SK-MEL-5 (cell line): ENCODE results near the gene SLC38A9. TPM values are rescaled to one million over a fixed set of nuclear protein-coding genes. Genes with fewer than 3 reads are reported as not detected.
"Not testable (repeated sequence)": the region's sequence is repeated elsewhere in the genome, so short reads cannot be mapped to it uniquely, and the experiment has no call there.

Experiments used
- DNase-seq: peaks from one replicate; pipeline ENCODE4 v3.0.0-alpha.2; 2016; ENCODE audit warnings: low read depth, low spot score
- in situ Hi-C: cut with HindIII; loops from 2 replicates; pipeline ENCODE4 v1.10.0; 2016; ENCODE audit warnings: low sequenced_read_pairs, high pct_unique_total_duplicates, low pct_unique_long_range_greater_than_20kb
- total RNA-seq: library from RNA; depleted of rRNA; stranded (reverse); fragments of >200 nt; shearing (Covaris generic); gene quantifications from 2 replicates; pipeline ENCODE4 v1.2.3, GENCODE V29; 2014

SLC38A9 gene
- total RNA-seq, 1 experiment from 2014 or later: 44.0 TPM

DNA sequence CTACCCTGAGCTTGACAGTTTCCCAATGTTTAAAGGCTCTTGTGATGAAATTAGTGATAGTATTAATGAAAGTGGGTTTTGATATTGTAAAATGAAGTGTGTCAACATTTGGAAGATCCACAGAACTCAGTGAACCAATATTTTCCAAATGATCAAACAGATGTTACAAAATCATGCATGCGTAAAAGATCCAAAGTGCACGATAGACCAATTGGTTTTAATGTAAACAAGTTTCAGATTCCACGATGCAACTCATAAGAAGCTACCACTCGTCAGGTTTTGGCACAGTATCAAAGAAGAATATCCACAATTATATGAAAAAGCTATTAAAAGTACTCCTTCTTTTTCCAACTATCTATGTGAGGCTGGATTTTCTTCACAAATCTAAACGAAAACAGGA is 82.3 kb downstream of the SLC38A9 start:
- in situ Hi-C loops: no loop called here
- no peak for DNase-seq

DNA sequence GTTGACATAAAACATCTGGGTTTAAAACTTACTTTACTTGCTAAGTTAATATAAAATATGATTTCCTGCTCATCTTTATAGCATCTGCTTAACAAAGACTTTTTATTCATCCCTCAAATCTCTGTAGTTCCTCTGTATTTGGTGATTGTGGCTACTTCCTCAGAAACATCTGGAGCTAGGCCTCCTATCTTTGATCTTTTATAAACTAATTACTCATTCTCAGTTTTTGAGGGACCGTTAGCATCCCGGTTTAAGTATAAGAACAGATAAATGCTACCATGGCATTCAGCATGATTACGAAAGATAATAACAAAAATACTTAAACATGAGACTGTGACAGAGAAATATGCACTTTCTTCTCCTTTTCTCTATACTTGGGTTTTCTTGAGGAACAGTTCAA is 85.3 kb downstream of the SLC38A9 start:
- in situ Hi-C loops: no loop called here
- no peak for DNase-seq

DNA sequence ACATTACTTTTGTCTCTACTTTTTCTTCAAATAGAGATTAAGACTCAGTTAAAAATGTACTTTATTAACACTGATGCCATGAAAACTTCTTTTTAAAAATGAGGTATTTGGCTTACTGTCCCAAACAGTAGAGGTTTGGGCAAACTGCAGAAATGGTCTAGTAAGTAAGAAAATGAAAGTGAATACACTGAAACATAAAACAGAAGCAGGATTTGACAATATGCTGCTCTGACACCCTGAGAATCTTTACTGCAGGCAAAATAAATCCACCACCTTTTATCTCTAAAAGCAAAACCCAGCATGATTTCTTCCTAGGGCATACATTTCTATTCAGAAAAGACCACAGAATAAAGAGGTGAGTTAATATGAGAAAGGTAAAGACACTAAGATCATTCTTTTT is 86.2 kb downstream of the SLC38A9 start:
- in situ Hi-C loops: no loop called here
- no peak for DNase-seq

DNA sequence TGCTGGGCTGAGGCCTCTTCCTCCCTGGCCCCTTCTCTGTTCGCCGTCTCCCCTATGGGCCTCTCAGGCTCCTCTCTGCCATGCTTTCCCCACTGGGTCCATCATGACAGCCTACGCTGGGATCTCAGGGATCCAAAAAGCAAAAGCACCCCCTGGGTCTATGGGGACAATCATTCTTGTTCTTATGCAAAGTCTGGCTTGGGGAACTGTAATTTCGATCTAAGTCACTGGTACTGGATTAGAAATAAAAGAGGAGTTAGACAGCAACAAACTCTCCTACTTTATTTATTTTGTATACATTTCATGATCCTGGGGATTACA is 86.6 kb downstream of the SLC38A9 start:
- DNase-seq: no peak

DNA sequence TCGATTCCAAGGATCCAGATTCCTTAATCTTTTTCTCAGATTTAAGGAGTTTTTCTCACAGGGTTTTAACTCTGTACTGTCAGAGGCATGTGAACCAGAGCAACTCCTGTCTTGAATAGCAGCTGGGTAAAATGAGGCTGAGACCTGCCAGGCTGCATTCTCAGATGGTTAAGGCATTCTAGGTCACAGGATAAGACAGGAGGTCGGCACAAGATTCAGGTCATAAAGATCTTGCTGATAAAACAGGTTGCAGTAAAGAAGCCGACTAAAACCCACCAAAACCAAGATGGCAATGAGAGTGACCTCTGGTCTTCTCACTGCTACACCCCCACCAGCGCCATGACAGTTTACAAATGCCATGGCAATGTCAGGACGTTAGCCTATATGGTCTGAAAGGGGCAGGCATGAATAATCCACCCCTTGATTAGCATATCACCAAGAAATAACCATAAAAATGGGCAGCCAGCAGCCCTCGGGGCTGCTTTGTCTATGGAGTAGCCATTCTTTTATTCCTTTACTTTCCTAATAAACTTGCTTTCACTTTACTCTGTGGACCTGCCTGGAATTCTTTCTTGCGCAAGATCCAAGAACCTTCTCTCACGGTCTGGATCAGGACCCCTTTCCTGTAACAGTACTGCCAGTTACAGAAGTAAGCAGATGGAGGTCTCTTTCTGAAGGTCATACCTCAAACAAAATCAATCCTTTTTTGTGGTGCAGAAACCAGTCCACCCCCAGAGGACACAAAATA is 87.1 kb downstream of the SLC38A9 start:
- in situ Hi-C loops: no loop called here

More for the DNA sequence above, 86.6 kb downstream of the SLC38A9 start:
- in situ Hi-C loops: no loop called here

DNA sequence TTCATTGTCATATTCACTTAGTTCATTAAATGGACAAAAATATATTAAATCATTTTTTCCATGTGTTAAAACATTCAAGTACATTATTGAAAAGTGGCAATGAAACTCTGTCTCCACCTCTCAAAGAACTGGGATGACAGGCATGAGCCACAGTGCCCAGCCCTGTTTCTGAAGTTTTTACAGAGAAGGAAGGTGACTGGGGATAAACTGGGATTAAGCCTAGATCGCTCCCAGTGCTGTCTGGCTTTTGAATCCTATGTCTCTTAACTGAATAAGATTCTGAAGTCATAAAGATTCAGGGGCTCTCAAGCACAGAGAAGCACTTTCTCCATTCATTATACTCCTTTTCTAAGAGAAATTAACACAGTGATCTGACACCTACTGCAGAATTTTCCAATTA is 88.3 kb downstream of the SLC38A9 start:
- in situ Hi-C loops: no loop called here
- DNase-seq: no peak

More for the DNA sequence above, 87.1 kb downstream of the SLC38A9 start:
- DNase-seq: no peak

DNA sequence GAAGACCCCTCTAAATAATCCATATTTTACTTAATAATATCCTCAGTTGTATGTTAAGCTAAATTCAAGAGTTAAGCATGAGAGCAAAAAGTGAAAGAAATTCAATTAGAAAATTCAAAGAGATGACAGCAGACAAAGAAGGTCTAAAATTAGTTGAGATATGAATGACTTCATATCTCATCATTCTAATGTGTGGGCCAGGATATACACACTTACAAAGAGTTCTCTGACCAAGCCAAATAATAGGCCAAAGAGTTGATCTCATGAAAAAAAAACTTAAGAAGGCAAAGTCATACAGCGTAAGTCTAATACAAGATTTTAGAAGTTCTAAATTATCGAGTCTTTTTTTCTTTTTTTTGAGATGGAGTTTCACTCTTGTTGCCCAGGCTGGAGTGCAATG is 89.7 kb downstream of the SLC38A9 start:
- in situ Hi-C loops: no loop called here
- DNase-seq: no peak

DNA sequence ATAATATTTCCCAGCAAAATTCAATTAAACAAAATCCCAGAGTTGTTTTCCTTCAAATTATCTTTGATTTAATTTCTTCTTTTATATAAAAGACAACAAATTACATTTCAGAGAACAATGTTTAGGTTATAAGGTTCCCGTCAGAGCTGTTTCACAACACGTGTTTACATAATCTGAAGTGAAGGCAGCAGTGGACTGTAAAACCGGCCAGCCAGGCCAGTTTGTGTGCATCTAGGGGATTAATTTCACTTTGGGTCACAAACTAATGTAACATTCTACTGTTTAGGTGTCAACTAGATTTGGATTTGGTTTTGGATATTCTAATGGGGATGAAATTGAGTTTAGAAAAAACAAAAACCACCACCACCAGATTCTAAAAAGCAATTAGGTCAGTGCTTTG is 90.9 kb downstream of the SLC38A9 start:
- no peak for DNase-seq
- in situ Hi-C loops: no loop called here

DNA sequence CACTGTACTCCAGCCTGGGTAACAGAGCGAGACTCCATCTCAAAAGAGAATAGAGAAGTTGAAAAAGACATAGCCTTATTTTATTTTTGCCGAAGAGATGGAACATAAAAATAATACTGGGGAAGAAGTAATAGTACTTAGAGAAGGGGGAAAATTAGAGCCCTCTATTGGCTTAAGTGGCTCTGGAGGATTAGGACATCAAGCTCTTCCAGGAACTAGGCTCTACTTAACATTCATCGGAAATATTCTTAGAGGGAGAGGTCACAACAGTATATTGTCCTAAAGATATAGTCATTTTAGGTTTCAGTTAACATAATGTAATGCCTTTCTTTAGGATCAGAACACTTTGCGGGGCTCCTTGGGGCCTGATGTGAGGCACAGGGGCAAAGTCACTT is 91.4 kb downstream of the SLC38A9 start:
- no peak for DNase-seq
- in situ Hi-C loops: no loop called here

DNA sequence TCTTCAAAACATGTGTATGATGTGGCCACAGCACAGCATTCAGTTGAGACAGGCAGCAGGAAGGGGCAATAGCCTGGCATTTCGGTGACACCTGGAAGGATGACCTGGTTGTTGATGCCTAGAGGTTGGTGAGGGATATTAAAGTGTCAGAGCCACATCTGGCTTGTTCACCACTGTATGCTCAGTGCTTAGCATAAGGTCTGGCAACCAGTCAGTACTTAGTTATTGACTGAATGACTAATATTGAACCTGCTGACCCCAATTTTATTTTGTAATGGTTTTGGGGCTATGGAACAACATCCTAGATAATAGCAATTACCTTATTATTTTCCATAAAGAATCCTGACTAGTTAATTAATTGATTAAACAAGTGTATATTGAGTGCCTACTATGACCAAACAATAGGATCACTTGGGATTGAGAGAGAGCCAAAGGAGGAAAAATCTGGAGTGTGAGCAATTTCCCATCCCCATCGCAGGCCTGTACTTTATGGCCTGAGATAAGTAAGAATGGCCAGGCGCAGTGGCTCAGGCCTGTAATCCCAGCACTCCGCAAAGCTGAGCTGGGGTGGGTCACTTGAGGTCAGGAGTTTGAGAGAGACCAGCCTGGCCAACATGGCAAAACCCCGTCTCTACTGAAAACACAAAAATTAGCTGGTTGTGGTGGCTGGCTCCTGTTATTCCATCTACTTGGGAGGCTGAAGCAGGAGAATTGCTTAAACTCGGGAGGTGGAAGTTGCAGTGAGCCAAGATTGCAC is 91.9 kb downstream of the SLC38A9 start:
- in situ Hi-C loops: no loop called here
- DNase-seq: no peak

DNA sequence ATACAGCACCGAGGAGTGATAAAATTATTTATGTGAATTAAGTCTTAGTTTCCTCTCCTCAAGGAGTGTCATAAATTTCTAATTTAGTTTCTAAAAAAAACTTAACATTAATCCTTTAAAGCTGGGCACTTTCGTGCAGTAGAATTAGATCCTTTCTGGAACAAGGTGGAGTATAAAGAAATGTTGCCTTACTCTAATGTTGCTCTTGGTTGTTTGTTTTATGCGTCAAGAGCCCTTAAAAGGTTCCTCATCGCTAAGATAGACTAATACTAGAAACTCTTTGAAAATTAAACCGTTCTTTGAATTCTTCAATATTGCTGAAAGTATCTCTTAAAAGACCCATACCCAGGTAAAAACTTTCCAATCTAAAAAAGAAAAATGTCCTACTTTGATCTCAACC is 93.8 kb downstream of the SLC38A9 start:
- DNase-seq: no peak
- in situ Hi-C loops: no loop called here

DNA sequence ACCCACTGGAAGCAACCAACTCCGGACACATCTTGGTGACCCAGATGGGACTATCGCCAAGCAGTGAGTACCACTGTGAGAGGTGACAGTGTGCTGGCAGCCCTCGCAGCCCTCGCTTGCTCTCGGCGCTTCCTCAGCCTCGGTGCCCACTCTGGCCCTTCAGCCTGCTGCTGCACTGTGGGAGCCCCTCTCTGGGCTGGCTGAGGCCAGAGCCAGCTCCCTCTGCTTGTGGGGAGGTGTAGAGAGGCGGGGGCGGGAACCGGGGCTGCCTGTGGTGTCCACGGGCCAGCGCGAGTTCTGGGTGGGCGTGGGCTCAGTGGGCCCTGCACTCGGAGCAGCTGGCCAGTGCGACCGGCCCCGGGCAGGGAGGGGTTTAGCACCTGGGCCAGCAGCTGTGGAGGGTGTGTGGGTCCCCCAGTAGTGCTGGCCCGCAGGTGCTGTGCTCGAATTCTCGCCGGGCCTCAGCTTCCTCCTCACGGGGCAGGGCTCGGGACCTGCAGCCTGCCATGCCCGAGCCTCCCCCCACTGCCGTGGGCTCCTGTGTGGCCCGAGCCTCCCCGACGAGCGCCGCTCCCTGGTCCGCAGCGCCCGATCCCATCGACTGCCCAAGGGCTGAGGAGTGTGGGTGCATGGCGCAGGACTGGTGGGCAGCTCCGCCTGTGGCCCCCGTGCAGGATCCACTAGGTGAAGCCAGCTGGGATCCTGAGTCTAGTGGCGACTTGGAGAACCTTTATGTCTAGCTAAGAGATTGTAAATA is 98.8 kb downstream of the SLC38A9 start:
- in situ Hi-C loops: no loop called here

DNA sequence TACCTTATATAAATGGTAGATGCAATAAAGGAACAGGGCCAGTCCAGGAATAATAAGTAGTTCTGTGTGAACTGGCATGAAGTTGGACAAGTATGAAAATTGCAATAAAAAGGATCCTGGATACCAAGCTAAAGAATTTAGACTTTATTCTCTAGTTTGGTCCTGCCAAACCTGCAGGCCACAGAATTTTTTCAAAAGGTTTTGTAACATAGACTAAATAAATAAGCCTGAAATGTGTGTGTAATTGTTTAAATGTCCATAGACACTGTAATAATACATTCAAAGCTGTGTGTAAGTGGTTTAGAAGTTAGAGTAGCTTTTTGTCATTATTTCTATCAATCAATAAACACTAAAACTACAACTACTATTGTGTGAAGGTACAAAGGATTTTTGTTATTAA is 101.6 kb downstream of the SLC38A9 start:
- in situ Hi-C loops: no loop called here
- DNase-seq: no peak

More for the DNA sequence above, 98.8 kb downstream of the SLC38A9 start:
- no peak for DNase-seq

DNA sequence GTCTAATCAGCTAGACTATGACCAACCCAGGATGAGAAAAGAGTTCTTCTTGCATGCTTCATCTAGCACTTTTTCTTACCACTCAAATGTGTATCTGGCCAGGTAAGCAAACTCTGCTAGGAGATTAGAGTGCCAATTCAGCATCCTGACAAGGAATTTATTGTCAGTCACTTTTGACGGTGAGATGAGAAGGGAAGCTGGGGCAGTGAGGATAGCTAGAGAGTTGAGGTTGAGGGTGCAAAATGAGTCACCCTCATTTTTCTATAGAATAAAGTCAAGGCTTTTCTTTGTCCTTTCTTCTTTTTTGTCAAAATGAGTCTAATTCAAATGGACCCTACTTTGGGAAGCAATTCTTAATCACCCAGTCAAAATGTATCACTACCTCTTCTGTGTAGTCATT is 102.7 kb downstream of the SLC38A9 start:
- in situ Hi-C loops: no loop called here

DNA sequence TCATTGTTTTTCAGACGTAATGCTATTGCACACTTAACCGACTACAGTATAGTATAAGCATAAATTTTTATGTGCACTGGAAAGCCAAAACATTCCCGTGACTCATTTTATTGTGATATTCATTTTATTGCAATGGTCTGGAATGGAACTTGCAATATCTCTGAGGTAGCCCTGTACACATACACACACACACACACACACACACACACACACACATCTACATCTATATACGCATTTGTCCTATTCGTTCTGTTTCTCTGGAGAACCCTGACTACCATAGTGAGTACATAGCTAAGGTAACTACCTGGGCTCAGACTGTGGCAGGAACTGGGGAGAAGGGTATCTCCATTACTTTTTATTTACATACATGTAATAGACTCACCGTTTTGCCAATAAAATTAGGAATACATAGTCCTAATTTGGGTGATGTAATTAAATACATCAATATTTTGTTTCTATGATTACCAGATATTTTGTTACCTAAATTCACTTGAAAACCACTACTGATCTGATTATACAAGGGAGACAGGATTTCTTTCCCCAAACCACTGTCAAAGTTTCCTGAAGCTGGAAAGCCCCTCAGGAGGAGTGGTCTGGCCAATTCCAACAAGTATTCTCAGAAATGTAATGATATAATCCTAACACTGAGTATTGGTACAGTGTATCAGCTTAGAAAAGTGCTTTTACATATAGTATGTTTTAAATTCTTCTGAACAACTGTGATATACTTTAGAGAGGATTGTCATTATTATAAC is 103.4 kb downstream of the SLC38A9 start:
- DNase-seq: no peak
- in situ Hi-C loops: no loop called here

More for the DNA sequence above, 102.7 kb downstream of the SLC38A9 start:
- DNase-seq: no peak

DNA sequence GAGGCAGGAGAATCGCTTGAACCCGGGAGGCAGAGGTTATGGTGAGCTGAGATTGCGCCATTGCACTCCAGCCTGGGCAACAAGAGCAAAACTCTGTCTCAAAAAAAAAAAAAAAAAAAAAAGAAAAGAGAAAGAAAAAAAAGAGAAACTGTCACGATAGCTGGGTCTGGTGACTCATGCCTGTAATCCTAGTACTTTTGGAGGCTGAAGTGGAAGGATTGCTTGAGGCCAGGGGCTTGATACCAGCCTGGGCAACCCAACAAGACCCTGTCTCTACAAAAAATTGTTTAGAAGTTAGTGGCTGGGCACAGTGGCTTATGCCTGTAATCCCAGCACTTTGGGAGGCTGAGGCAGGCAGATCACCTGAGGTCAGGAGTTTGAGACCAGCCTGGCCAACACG is 104.8 kb downstream of the SLC38A9 start:
- in situ Hi-C loops, DNase-seq: not testable (repeated sequence)

DNA sequence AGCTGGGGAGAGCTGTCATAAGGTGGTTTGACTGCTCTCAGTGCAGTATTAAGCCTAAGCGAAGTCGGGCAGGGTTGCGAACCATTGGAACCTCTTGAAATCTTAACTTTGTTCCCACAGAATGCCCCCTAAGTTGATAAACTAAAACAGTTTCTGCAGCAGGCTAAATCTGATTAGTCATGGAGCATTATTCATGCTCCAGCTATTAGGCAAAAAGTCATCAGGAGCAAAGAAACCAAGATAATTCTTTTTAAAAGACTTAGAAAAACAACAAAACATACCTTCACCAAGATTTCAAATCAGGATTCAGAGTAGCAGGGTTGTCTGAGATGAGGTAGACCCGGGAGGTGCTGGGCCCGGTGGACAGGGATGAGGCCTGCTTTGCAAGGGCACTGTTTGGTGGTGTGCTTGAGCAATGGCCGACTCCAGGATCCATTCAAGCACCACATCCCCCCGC is 107.5 kb downstream of the SLC38A9 start:
- DNase-seq: no peak
- in situ Hi-C loops: no loop called here

DNA sequence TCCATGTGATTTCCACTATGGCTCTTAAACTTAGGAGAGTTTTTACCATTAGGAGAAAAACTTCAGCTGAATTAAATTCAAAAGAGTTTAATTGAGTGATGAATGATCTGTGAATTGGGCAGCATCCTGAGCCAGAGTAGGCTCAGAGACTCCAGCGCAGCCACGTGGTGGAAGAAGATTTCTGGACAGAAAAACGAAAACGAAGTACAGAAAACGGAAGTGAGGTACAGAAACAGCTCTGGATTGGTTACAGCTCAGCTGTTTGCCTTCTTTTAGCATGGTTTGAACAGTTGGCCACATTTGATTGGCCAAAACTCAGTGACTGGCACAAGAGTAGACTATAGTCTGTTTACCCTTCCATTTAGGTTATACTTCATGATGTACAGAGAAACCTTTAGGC is 108.2 kb downstream of the SLC38A9 start:
- in situ Hi-C loops: no loop called here
- peak; percentile 54 for DNase-seq
